Parathyroid adenoma (tissue), 2 donors: Measurements from ENCODE around the gene KAZN.

Experiments
- H2AFZ ChIP-seq: fragments of 300-600 bp; sonication (generic); one replicate; pipeline ENCODE4 v1.7.0; 2017; ENCODE audit warnings: antibody characterized with exemption, mild to moderate bottlenecking
- H3K27ac ChIP-seq: fragments of 300-600 bp; sonication (generic); one replicate; pipeline ENCODE4 v1.7.0; 2017
- H3K27me3 ChIP-seq: fragments of 300-600 bp; sonication (generic); one replicate; pipeline ENCODE4 v1.7.0; 2017; ENCODE audit warnings: low read length; ENCODE audit not compliant: control insufficient read depth, insufficient read depth
- H3K36me3 ChIP-seq: fragments of 300-600 bp; sonication (generic); one replicate; pipeline ENCODE4 v1.7.0; 2017; ENCODE audit warnings: low read length; ENCODE audit not compliant: control insufficient read depth, insufficient read depth
- H3K4me1 ChIP-seq: fragments of 300-600 bp; sonication (generic); one replicate; pipeline ENCODE4 v1.7.0; 2017; ENCODE audit warnings: control low read depth
- H3K4me2 ChIP-seq: fragments of 300-600 bp; sonication (generic); one replicate; pipeline ENCODE4 v1.7.0; 2017; ENCODE audit warnings: low read length
- H3K4me3 ChIP-seq: fragments of 300-600 bp; sonication (generic); one replicate; pipeline ENCODE4 v1.7.0; 2017; ENCODE audit warnings: low read depth, low read length
- H3K79me2 ChIP-seq: fragments of 300-600 bp; sonication (generic); one replicate; pipeline ENCODE4 v1.7.0; 2017; ENCODE audit warnings: control low read depth
- H3K9ac ChIP-seq: fragments of 300-600 bp; sonication (generic); one replicate; pipeline ENCODE4 v1.7.0; 2017; ENCODE audit warnings: mild to moderate bottlenecking
- H3K9me3 ChIP-seq: fragments of 300-600 bp; sonication (generic); one replicate; pipeline ENCODE4 v1.7.0; 2017; ENCODE audit warnings: low read length; ENCODE audit not compliant: control insufficient read depth
- TF ChIP-seq, protein P1 (sequence below): fragments of 300-600 bp; sonication (generic); IDR thresholded peaks from one replicate; pipeline ENCODE4 v1.7.0; 2017; ENCODE audit warnings: antibody characterized with exemption, mild to moderate bottlenecking
- donor health status: primary hyperparathyroidism.

KAZN gene

GRCh38 chr1:15098176-15099125 is 500.0 kb downstream of the KAZN start:
- H3K9ac ChIP-seq = no peak overlapping the region
- no peaks in the 10 kb centered on the region for H3K36me3 ChIP-seq
- H3K4me3 ChIP-seq = no peak overlapping the region
- H3K4me1 ChIP-seq = no peaks in the 10 kb centered on the region
- H2AFZ ChIP-seq = no peak overlapping the region
- no peaks in the 10 kb centered on the region for H3K79me2 ChIP-seq
- no peaks in the 10 kb centered on the region for H3K9me3 ChIP-seq
- no peaks in the 10 kb centered on the region for H3K27me3 ChIP-seq
- no peak overlapping the region for H3K4me2 ChIP-seq
- TF ChIP-seq, protein P1, sequence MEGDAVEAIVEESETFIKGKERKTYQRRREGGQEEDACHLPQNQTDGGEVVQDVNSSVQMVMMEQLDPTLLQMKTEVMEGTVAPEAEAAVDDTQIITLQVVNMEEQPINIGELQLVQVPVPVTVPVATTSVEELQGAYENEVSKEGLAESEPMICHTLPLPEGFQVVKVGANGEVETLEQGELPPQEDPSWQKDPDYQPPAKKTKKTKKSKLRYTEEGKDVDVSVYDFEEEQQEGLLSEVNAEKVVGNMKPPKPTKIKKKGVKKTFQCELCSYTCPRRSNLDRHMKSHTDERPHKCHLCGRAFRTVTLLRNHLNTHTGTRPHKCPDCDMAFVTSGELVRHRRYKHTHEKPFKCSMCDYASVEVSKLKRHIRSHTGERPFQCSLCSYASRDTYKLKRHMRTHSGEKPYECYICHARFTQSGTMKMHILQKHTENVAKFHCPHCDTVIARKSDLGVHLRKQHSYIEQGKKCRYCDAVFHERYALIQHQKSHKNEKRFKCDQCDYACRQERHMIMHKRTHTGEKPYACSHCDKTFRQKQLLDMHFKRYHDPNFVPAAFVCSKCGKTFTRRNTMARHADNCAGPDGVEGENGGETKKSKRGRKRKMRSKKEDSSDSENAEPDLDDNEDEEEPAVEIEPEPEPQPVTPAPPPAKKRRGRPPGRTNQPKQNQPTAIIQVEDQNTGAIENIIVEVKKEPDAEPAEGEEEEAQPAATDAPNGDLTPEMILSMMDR = no peak
- no peak overlapping the region for H3K27ac ChIP-seq

GRCh38 chr1:15099441-15100120 is 501.1 kb downstream of the KAZN start:
- Histone ChIP-seq H3K4me1 (no peaks in the 10 kb centered on the region), H3K4me3 (no peak overlapping the region), H3K36me3 (no peaks in the 10 kb centered on the region), H3K9me3 (no peaks in the 10 kb centered on the region), H3K27ac (no peak overlapping the region), H3K4me2 (no peak overlapping the region), H2AFZ (no peak overlapping the region), H3K79me2 (no peaks in the 10 kb centered on the region), H3K27me3 (no peaks in the 10 kb centered on the region), H3K9ac (no peak overlapping the region)
- TF ChIP-seq, protein P1 = no peak

GRCh38 chr1:15100121-15100879 is 501.8 kb downstream of the KAZN start:
- TF ChIP-seq, protein P1 = peak; percentile 85
- no peaks in the 10 kb centered on the region for H3K4me1 ChIP-seq
- no peaks in the 10 kb centered on the region for H3K9me3 ChIP-seq
- no peak overlapping the region for H3K4me2 ChIP-seq
- no peaks in the 10 kb centered on the region for H3K27me3 ChIP-seq
- H2AFZ ChIP-seq = no peak overlapping the region
- H3K27ac ChIP-seq = no peak overlapping the region
- no peaks in the 10 kb centered on the region for H3K36me3 ChIP-seq
- no peak overlapping the region for H3K9ac ChIP-seq
- no peak overlapping the region for H3K4me3 ChIP-seq
- H3K79me2 ChIP-seq = no peaks in the 10 kb centered on the region

DNA sequence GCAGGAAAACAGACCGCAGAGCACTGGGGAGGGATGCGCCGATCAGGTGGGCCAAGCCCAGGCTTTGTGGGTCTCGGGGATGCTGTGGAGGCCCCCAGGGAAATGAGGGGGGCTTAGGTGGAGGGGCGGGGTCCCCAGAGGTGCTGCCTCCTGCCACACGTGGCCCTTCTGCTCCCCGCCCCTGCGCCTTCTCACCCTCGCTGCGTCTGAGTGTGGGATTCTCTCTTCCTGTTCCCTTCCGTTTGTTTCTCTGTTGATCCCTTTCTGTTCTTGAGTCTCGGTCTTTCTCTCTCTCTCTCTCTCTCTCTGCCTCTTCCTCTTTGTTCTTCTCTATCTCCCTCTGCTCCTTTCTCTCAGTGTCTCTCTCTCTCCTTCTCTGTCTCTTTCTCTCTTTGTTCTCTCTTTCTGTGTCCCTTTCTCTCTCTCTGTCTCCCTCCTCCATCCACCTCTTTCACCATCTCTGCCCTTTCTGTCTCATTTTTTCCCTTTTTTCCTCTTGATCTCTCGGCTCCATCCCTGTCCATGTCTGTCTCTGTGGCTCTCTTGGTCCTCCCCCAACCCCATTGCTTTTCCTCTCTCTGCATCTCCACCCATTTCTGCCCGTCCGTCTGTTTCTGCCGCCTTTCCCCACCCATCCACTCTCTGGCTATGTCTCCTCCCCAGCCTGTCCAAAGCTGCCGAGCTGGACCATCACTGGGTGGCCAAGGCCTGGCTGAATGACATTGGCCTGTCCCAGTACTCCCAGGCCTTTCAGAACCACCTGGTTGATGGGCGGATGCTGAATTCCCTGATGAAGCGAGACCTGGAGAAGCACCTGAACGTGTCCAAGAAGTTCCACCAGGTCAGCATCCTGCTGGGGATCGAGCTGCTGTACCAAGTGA is 502.6 kb downstream of the KAZN start:
- TF ChIP-seq, protein P1 = no peak
- no peaks in the 10 kb centered on the region for H3K4me1 ChIP-seq
- H3K4me2 ChIP-seq = no peak overlapping the region

More for the DNA sequence above, 502.6 kb downstream of the KAZN start:
- Histone ChIP-seq H3K79me2 (no peaks in the 10 kb centered on the region), H3K9me3 (no peaks in the 10 kb centered on the region), H2AFZ (no peak overlapping the region), H3K27me3 (no peaks in the 10 kb centered on the region), H3K27ac (no peak overlapping the region), H3K4me3 (no peak overlapping the region), H3K9ac (no peak overlapping the region), H3K36me3 (no peaks in the 10 kb centered on the region)
